ENCODE results near the gene PAWR. TPM values are rescaled to one million over a fixed set of nuclear protein-coding genes. Genes with fewer than 3 reads are reported as not detected.

The PAWR gene
- total and polyA plus RNA-seq, 2 experiments from 2014 or later, result 54.4 to 62.6 TPM

DNA sequence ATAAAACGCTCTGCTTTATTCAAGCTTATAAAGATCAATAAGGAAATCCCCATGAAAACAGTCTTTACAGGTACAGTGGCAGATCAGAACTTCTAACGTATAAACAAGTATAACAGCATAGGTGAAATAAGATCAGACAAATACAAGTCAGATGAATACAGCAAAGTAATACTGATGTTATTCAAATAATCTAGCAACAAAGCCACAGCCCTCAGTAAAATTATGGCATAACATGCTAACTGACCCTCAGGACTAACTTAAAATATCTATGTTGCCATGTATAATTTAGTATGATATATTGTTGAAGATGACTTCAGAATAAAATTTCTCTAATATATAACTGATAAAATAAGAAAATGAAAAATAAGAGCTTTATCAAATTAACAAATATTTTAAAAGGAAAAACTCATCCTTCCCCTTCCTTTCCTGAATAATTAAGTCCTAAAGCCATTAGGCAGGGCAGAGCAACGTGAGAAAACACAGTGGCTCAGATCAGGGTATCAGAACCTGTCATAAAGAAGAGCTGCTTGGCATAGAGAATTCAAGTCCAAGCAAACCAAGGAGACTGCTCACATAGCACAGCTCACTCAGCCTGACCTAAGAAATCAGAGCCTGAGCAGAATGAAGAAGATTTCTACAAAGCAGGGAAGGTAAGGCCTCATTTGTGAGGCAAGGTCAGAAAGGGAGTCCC lies 70.7 kb downstream of the PAWR start:
- peaks cover 21% of the 10 kb centered on the region; the same call in 1 of the 2 replicates for H3K36me3 ChIP-seq (ENCODE audit: low read depth)
- H3K4me2 ChIP-seq (ENCODE audit: unreplicated experiment), result no peak overlapping the region
- peaks cover 97% of the 10 kb centered on the region for H3K79me2 ChIP-seq (ENCODE audit: insufficient read depth)
- TF ChIP-seq EZH2 (IDR thresholded peaks at IDR 0.05; ENCODE audit: insufficient read depth, poor library complexity, severe bottlenecking), result no peak
- no peak for TF ChIP-seq EZH2phosphoT487 (IDR thresholded peaks at IDR 0.05; ENCODE audit: insufficient read depth, low read depth)
- no peak for DNase-seq
- H3K9me3 ChIP-seq (ENCODE audit: low read depth), result no peaks in the 10 kb centered on the region
- no peaks in the 10 kb centered on the region for H4K20me1 ChIP-seq (ENCODE audit: insufficient read depth)
- no peak overlapping the region for H2AFZ ChIP-seq
- in situ Hi-C loops (cut with MboI), result no loop called here
- H3K27me3 ChIP-seq (replicated peaks; ENCODE audit: insufficient read depth), result no peaks in the 10 kb centered on the region
- WGBS, 2 experiments (ENCODE audit: low coverage in 1 of 2, low lambda C conversion rate in 2 of 2, missing lambda C conversion rate in 2 of 2), result 85 to 89% methylated on average over 3 of the region's 3 CpGs
- H3K4me3 ChIP-seq, result no peak overlapping the region
- no peak overlapping the region for H3K9ac ChIP-seq
- H3F3A ChIP-seq (ENCODE audit: insufficient read depth), result peaks cover 34% of the 10 kb centered on the region; the same call in 1 of the 2 replicates
- H3K27ac ChIP-seq, result no peak overlapping the region
- H3K4me1 ChIP-seq (ENCODE audit: insufficient read depth), result peaks cover 10% of the 10 kb centered on the region
- H3K9me2 ChIP-seq (ENCODE audit: insufficient read depth), result no peaks in the 10 kb centered on the region

DNA sequence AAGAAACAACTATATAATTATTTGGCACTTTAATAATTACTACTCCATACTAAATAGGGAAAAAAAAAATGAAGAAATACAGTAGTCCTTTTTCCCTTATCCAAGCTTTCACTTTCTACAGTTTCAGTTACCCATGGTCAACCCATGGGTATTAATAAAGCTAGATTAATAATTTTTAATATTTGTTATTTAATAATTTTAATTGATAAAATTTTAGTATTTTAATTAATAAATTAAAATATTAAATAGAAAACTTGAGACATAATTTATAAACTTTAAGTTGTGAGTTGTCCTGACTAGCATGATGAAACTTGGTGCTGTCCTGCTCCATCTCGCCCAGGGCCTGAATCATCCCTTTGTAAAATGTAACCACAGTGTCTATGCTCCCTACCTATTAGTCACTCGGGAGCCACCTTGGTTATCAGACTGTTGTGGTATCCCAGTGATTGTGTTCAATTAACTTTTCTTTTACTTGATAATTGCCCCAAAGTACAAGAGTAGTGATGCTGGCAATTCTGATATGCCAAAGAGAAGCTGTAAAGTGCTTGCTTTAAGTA lies 71.8 kb downstream of the PAWR start:
- H3K79me2 ChIP-seq (ENCODE audit: insufficient read depth), result peaks cover 97% of the 10 kb centered on the region
- peaks cover 34% of the 10 kb centered on the region; the same call in 1 of the 2 replicates for H3F3A ChIP-seq (ENCODE audit: insufficient read depth)
- H3K27ac ChIP-seq, result peak overlapping the region; percentile 59
- in situ Hi-C loops (cut with MboI), result no loop called here
- H3K4me2 ChIP-seq (ENCODE audit: unreplicated experiment), result peak overlapping the region; percentile 33
- H3K9me2 ChIP-seq (ENCODE audit: insufficient read depth), result no peaks in the 10 kb centered on the region
- H3K27me3 ChIP-seq (replicated peaks; ENCODE audit: insufficient read depth), result no peaks in the 10 kb centered on the region
- peaks cover 10% of the 10 kb centered on the region for H3K4me1 ChIP-seq (ENCODE audit: insufficient read depth)
- no peak overlapping the region for H3K4me3 ChIP-seq
- peaks cover 21% of the 10 kb centered on the region; the same call in 1 of the 2 replicates for H3K36me3 ChIP-seq (ENCODE audit: low read depth)
- no peaks in the 10 kb centered on the region for H3K9me3 ChIP-seq (ENCODE audit: low read depth)
- H4K20me1 ChIP-seq (ENCODE audit: insufficient read depth), result no peaks in the 10 kb centered on the region
- peak; percentile 87 for DNase-seq
- TF ChIP-seq EZH2phosphoT487 (IDR thresholded peaks at IDR 0.05; ENCODE audit: insufficient read depth, low read depth), result no peak
- no peak for TF ChIP-seq EZH2 (IDR thresholded peaks at IDR 0.05; ENCODE audit: insufficient read depth, poor library complexity, severe bottlenecking)
- 39 to 44% methylated on average over 2 of the region's 2 CpGs for WGBS, 2 experiments (ENCODE audit: low coverage in 1 of 2, low lambda C conversion rate in 2 of 2, missing lambda C conversion rate in 2 of 2)
- peak overlapping the region; percentile 35 for H3K9ac ChIP-seq
- H2AFZ ChIP-seq, result no peak overlapping the region

DNA sequence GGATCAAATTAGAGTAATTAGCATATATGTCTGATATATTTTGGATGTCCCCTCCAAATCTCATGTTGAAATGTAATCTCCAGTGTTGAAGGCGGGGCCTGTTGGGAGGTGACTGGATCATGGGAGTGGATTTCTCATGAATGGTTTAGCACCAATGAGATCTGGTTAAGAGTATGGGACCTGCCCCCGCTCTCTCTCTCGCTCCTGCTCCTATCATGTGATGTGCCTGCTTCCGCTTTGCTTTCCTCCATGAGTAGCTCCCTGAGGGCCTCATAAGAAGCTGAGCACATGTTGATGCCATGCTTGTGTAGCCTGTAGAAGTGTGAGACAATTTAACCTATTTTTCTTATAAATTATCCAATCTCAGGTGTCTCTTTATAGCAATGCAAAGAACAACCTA lies 73.1 kb downstream of the PAWR start:
- in situ Hi-C loops (cut with MboI), result no loop called here
- Histone ChIP-seq H3K4me1 (ENCODE audit: insufficient read depth) (peaks cover 10% of the 10 kb centered on the region), H3F3A (ENCODE audit: insufficient read depth) (peaks cover 34% of the 10 kb centered on the region; the same call in 1 of the 2 replicates)

DNA sequence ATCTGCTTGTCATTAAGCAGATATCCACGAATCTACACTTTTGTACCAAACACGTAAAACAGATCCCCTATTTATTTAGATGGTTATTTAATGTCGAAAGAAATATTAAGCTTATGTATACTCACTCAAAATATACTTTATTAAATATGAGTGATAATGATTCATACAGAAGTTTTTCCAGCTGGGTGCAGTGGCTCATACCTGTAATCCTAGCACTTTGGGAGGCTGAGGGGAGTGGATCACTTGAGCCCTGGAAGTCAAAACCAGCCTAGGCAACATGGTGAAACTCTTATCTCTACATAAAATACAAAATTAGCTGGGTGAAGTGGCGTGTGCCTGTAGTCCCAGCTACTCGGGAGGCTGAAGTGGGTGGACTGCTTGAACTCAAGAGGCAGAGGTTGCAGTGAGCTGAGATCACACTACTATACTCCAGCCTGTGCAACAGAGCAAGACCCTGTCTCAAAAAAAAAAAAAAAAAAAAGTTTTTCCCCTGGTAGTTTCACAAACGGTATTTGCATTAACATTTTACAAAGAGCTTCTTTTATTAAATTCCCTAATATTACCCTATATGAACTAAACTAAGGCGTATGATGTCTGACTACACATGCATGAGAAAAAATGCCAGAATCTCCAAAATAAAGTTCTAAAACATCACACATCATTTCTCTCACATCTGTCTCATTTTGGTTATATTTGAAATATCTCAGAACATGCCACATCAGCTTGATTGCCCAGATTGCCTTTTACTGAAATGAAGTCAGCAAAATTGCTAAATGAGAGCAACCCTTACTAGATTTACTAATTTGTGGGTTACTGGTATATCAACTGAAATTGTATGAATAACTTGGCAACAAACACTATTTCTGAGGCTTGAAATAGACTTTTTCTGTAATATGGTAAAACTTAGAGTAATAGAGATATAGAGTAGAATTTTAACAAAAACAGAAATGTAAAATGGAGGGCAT lies 74.9 kb downstream of the PAWR start:
- no peak for DNase-seq
- Histone ChIP-seq H2AFZ (no peak overlapping the region), H3K27me3 (replicated peaks; ENCODE audit: insufficient read depth) (no peaks in the 10 kb centered on the region), H3K9ac (no peak overlapping the region), H3K27ac (no peak overlapping the region), H3K9me3 (ENCODE audit: low read depth) (no peaks in the 10 kb centered on the region), H4K20me1 (ENCODE audit: insufficient read depth) (no peaks in the 10 kb centered on the region), H3K79me2 (ENCODE audit: insufficient read depth) (peaks cover 90% of the 10 kb centered on the region), H3K4me2 (ENCODE audit: unreplicated experiment) (no peak overlapping the region), H3F3A (ENCODE audit: insufficient read depth) (peaks cover 34% of the 10 kb centered on the region; the same call in 1 of the 2 replicates), H3K4me1 (ENCODE audit: insufficient read depth) (peaks cover 10% of the 10 kb centered on the region), H3K9me2 (ENCODE audit: insufficient read depth) (no peaks in the 10 kb centered on the region), H3K36me3 (ENCODE audit: low read depth) (peaks cover 38% of the 10 kb centered on the region), H3K4me3 (no peak overlapping the region)
- TF ChIP-seq EZH2phosphoT487 (IDR thresholded peaks at IDR 0.05; ENCODE audit: insufficient read depth, low read depth) (no peak), EZH2 (IDR thresholded peaks at IDR 0.05; ENCODE audit: insufficient read depth, poor library complexity, severe bottlenecking) (no peak)
- 97% methylated on average over 7 of the region's 7 CpGs for WGBS, 2 experiments (ENCODE audit: low coverage in 1 of 2, low lambda C conversion rate in 2 of 2, missing lambda C conversion rate in 2 of 2)
- in situ Hi-C loops (cut with MboI), result no loop called here

More for the DNA sequence above, 73.1 kb downstream of the PAWR start:
- H4K20me1 ChIP-seq (ENCODE audit: insufficient read depth), result no peaks in the 10 kb centered on the region
- peaks cover 30% of the 10 kb centered on the region for H3K36me3 ChIP-seq (ENCODE audit: low read depth)
- H3K27ac ChIP-seq, result 0 out of 2 replicates have a peak overlapping the region, but pooled peaks have one; percentile 59
- no peaks in the 10 kb centered on the region for H3K27me3 ChIP-seq (replicated peaks; ENCODE audit: insufficient read depth)
- no peaks in the 10 kb centered on the region for H3K9me3 ChIP-seq (ENCODE audit: low read depth)
- H3K4me2 ChIP-seq (ENCODE audit: unreplicated experiment), result no peak overlapping the region
- no peaks in the 10 kb centered on the region for H3K9me2 ChIP-seq (ENCODE audit: insufficient read depth)
- no peak overlapping the region for H2AFZ ChIP-seq
- 94 to 98% methylated on average over 4 of the region's 4 CpGs for WGBS, 2 experiments (ENCODE audit: low coverage in 1 of 2, low lambda C conversion rate in 2 of 2, missing lambda C conversion rate in 2 of 2)
- DNase-seq, result no peak
- TF ChIP-seq EZH2phosphoT487 (IDR thresholded peaks at IDR 0.05; ENCODE audit: insufficient read depth, low read depth) (no peak), EZH2 (IDR thresholded peaks at IDR 0.05; ENCODE audit: insufficient read depth, poor library complexity, severe bottlenecking) (no peak)
- no peak overlapping the region for H3K9ac ChIP-seq
- H3K79me2 ChIP-seq (ENCODE audit: insufficient read depth), result peaks cover 94% of the 10 kb centered on the region
- H3K4me3 ChIP-seq, result no peak overlapping the region
